HG03442 (cell line): ENCODE data around the gene LRRC9.
"Not testable (repeated sequence)": the region's sequence is repeated elsewhere in the genome, so short reads cannot be mapped to it uniquely, and the experiment has no call there.

ENCODE experiments used
- ATAC-seq: cut with Tn5 transposase; IDR thresholded peaks from one replicate; pipeline ENCODE4 v1.9.1; 2021; ENCODE audit warnings: mild to moderate bottlenecking, moderate library complexity; ENCODE audit not compliant: unreplicated experiment

The LRRC9 gene

DNA sequence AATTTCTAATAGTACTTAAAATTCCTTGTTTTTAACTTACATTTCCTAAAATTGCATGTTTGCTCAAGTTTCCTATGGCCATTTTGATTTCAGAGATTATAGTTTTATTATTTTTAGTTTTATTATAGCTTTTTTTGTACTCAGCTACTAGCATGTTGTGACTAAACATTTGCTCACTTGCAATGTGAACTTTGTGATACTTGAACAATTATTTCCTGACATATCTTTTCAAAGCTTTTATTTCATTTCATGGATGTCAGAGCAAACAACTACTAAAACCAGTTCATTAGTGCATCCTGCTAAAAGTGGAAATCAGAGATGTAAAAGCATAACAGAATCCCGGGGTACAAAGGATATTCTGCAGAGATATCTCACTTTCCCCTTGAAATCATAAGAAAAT, 138.1 kb downstream of the LRRC9 start:
- ATAC-seq: no peak

DNA sequence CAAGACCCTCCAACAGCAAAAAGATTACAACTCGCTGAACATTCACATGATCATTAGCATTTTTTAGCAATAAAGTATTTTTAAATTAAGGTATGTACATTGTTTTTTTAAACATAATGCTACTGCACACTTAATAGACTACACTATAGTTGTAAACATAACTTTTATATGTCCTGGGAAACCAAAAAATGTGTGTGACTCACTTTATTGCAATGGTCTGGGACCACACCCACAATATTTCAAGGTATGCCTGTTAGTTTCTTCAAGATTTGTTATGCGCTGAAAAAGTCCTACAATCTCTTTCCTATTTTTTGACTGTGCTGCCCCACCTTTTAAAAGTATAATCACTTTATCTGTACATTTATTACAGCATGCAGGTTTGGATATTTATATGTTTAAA, 141.4 kb downstream of the LRRC9 start:
- no peak for ATAC-seq

DNA sequence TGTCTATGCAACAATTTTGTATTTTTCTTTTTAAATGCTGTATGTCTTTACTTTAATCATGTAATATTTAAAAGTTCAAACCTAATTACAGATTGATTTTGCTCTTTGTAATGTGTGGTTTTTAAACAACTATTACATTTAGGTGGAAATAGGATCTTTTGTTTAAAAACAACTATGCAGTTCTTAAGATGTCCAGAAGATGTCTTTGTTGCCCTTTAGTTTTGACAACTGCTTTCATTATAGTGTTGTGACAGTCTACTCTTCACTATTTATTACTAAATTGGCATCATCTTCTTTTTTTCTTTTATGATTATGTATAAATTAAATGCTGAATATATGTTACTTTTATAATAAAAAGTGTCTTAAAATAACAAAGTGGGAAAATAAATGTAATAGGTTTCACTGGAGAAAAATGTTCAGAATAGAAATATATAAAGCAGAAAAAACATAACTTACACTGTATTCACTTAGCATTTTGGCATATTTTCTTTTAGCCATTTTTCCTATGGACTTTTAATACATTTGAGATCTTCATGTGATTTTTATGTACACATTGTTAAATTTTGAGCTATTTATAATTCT, 144.6 kb downstream of the LRRC9 start:
- ATAC-seq: no peak

DNA sequence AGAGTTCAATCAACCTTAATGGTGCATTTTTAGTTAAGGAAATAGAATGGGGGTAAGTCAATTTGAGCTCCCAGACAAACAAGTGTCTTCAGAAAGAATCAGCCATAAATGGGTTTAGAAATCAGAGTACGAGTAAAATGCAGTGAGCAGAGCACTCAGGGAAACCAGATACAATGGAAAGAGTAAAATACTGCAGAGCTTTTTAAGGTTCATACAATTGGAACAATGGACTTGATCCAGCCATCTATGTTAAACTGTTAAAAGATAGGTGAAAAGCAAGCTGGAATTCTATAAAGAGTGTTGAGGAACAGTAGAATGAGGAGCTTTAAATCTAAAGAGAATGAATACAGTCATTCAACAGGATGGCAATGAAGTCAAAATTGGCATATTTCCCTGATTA, 147.9 kb downstream of the LRRC9 start:
- ATAC-seq: no peak

DNA sequence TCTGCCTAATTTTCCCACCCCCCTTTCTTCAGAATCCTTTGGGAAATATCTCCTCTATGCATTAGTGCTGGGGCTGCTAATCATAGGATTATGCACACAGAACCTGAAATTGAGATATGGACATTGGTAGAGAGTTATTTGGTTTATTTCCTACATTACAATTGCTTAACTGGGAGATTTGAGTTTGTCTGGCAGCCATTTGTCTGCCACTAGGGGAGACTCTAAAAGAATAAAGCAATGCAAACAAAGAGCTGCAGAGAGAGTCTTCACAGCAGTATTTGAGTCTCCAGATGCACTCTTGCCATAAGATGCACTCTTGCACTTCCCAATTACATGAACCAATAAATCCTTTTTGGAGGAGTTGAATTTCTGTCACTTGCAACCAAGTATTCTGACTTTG, 159.8 kb downstream of the LRRC9 start:
- no peak for ATAC-seq

DNA sequence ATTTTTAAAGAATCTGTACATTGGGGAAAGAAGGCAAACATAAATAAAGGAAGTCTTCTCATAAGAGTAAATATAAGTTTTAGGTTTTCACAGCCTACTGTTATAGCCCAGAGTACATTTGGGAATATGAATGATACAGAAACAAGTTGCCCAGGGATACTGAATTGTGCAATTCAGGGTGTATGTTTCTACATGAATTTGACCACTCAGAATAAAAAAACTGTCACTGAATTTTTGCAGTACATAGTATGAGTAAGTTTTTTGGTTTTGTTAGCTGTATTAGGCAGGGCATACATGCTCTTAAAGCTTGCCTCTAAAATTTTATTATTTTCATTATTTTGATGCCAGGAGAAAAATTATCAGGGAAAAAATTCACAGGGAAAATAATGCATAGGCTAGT, 165.1 kb downstream of the LRRC9 start:
- ATAC-seq: no peak

DNA sequence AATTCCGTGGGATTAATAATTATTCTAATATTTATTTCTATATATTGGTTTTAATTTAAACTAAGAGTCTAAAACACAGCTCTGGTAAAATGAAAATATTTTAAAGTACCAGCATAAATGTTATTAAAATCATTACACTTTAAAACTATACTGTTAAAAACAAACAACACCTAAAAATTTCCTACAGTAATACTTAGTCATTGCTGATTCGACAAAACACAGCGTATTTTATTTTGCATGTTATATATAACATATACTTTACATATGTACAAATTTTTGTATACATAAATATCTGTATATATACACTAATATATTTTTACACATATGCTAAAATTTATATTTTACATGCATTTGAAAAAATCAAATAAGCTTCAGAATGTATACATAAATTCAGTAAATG, 165.7 kb downstream of the LRRC9 start:
- no peak for ATAC-seq

DNA sequence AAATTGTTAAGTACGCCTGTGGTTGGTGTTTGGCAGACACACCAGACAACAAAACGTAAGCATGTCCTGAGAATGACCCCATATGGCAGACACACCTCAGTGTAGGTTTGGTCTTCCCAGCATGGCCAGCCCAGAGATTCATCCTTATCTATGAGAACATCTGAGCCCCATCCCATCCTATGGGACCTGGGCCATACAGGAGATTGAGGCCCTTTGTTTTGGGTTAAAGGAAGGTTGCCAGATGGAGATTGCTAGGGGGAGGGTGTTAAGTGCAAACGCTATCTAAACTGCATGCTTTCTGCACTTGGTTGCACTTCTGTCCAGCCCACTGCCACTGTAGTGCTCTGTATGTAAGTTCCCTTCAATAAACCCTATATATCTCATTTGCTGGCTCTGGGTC, 167.7 kb downstream of the LRRC9 start:
- ATAC-seq: no peak

DNA sequence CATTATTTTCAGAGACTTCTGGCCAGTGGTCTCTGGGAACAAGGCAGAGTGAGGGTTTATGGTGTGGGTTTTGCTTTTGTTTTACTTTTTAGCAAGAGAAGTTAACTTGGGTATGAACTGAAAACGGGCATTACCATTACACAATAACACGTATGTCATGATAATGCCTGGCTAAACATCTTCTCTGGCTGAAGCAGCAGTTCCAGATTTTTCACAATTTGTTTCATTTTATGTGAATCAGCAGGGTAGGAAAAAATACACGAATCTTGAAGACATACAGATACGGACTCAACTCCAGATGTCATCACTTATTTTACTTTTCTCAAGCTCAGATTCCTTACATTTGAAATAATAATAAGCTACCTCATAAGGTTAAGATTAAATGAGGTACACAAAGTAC, 169.3 kb downstream of the LRRC9 start:
- no peak for ATAC-seq

DNA sequence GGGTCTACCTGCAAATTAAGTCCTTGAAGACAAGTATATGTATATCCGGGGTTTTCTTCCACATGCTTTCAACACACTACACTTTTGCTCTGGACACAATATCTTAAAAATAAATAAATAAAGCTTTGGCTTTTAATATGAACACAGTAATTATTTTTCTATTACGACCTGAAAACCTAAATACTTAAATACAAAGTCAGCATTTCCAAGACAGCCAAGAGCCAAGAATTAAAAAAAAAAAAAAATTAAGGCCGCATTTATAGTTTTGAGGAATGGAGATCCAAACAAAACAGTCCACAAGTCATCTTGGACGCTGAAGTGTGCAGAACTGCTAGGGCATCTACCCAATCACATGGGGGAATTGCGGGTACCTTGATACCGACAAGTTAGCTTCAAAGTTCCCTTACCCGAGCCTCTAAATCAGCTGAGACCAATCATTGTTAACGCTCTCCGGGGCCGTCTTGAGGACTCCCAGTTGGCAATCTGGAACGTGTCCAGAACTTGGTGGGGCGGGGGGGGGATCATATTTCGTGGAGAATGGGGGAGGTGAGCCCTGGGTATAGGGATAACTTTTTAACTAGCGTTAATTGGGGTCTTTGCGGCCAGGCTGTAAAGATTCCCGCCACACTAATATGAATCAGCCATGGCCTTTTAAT, 171.0 kb downstream of the LRRC9 start:
- no peak for ATAC-seq

DNA sequence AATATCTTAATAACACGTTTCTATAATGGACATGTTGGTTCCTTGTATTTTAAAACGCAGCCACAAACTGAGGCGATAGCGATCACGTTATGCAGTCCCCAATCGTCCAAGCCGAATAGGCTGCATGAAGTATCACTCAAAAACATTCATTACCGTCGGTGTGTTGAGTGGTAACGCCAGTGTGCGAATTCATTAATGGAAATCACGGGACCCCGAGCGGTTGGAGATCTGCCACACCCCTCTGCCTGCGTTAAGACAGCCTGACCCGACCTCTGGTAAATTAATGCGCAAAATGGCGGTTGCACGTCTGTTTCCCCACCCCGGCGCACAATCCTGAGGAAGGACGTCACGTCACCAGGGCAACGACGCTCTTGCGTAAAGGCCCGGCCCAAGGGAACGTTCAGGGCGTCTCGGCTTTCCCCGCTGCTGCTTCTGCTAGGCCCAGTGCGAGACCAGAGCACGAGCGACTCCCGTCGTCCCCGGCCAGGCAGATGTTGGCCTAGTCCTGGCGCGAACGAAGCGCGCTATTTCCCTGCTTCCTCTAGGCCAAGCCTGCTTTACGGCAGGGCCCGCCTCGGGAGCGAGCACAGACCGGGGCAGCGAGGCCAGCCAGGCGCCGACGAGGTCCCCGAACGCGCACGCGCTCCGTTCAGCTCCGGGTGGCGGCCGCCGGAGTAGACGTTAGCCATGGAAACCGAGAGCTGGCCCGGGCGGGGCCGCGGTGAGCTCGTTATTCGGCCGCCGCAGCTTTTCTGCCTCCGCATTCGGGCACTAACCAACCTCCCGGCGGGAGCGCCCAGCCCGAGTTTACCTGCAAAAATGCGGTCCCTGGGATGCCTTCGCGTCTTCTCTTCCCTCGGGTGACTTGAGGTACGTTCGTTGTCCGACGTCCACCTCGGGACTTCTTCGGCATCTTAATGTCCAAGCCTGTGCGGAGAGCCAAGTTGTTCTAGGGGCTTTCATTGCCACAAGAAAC, 171.9 kb downstream of the LRRC9 start, which contains the start of gene PCNX4:
PCNX4 (plus strand) TSS at position 374 of the 976 bp plus-strand sequence. CDS start 15,716 bp downstream, outside the sequence.
- ATAC-seq: peak; percentile 96

DNA sequence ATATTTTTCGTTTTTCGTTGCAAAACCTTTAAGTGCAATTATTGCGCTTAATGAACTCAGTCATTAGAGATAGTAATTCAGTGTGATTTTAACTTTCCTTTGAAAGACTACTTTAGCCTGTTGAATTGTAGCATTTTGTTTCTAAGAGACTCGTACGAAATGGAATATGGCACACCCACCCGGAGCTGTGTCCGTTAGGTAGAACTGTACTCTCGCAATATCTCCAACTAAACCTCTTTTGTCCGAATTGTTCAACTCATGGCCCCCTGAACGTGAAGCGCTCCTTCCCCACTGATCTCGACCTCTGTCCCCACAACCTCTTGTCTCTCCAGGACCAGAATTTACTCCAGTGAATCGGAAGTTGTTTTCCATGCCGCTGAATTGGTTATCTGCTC, 172.6 kb downstream of the LRRC9 start:
- ATAC-seq: no peak

DNA sequence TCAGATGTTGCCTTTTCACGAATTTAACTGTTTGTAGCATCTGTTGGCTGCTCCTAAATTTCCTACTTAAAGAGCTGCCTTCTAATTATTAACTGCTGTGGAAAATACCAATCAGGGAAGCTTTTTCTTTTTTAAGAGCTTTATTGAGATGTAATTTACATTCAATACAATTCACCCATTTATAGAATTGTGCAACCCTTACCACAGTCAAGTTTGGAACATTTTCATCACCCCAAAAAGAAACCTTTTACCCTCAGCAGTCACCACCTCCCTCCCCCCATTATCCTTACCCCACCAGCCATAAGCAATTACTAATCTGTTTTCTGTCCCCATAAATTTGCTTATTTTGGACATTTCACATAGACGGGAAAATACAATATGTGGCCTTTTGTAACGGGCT, 173.1 kb downstream of the LRRC9 start:
- ATAC-seq: no peak

DNA sequence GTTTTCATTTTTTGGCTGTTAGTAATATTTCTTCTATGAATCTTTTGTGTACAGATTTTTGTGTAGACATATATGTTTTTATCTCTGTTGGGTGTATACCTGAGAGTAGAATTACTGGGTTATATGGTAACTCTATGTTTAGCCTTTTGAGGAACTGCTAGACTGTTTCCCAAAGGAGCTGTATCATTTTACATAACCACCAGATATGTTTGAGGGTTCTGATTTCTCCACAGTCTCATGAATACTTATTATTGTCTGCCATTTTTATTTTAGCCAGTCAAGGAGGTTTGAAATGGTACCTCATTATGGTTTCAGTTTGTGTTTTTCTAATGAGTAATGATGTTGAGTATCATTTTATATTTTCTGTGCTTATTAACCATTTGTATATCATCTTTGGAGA, 173.7 kb downstream of the LRRC9 start:
- ATAC-seq: no peak

DNA sequence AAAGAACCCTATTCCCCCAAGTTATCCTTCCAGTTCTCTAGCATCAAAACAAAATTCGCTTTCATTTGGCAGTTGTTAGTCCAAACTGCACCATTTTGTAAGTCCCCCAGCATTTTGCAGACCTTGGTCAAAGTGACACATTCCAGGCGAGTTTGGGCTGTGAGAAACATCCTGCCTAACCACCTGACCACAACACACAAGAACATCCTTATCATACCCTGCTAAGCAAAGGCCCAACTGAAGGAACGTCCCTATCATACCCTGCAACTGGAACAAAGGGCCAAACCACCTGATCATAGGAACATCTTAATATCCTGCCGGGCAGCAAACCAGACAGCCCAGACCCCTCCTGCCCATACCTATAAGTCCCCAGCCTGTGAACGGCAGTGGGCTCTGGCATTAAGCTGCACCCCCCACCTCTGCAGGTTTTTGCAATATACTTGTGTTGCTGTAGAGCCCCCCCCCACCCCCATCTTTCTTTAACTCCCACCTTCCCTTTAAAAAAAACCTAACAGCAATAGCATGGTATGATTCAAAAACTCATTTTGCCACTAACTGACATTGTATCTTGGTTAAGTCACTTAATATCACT, 174.5 kb downstream of the LRRC9 start:
- no peak for ATAC-seq

DNA sequence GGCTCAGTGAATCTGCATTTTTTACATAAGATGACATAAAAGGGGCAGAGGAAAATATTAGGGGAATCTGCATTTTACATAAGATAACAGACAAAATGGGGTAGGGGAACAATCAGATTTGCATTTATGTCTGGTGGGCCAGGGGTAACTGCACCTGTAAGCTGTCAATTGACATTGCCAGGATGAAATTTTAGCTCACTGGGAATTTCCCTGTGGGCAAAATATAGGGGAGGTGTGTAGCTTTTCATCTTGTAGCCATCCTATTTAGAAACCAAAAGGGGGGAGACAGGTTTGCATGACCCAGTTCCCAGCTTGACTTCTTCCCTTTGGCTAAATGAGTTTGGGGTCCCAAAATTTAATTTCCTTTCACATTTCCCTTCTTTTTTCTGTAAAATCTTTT, 175.3 kb downstream of the LRRC9 start:
- no peak for ATAC-seq

DNA sequence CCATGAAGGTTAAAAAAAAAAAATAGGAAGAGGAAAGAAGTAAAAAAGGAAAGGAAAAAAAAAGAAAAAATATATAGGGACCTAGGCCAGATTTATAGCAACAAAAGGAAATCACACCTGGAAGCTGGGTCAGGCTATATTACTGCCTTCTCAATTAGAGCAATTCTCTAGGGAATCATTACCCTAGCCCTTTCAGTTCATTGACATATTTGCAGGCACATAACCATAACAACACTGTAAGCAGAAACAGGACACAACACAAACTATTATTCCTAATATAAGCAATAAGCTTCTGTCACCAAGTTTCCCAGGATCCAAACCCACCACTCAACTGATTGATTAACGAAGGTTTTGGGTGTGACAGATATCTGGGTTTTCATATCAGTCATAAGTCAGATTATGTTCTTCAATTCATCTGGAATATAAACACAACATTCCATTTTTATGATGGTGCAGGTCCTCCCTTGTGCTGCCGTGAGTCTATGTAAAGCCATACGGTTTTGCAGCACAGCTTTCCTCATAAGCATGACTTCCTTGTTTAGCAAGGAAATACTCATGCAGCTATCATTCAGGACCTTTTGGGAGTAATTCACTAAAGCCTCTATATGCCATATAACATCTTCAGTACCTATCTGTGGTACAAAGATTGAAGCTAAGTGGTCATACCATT, 176.0 kb downstream of the LRRC9 start:
- ATAC-seq: no peak

DNA sequence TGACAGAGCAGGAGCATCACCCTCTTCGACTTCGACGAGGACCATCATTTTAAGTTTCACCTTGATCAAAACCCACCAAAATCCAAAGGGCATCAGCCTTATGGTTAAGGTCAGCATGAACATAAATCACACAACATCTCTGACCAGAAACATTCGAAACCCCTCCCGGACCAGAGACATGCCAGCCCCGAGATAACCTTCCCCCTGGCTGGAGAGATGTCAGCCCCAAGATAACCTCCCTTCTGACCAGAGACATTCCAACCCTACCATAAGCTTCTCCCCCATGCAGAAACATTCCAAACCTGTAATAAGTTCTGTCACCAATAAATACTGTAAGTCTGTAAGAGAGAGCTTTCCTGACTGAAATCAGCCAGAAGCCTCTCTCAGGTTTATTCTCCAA, 178.0 kb downstream of the LRRC9 start:
- ATAC-seq: no peak

DNA sequence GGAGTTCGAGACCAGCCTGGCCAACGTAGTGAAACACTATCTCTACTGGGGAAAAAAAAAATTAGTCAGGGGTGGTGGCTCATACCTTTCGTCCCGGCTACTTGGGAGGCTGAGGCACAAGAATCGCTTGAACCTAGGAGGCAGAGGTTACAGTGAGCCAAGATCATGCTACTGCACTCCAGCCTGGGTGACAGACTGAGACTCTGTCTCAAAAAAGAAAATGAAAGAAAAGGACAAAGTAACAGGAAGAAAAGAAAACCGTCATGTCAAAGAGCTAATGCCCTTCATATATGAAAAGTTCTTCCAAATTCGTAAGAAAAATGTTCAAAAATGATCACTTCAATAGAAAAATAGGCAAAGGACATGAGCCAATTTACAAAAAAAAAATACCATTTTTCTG, 179.9 kb downstream of the LRRC9 start:
- not testable (repeated sequence) for ATAC-seq

DNA sequence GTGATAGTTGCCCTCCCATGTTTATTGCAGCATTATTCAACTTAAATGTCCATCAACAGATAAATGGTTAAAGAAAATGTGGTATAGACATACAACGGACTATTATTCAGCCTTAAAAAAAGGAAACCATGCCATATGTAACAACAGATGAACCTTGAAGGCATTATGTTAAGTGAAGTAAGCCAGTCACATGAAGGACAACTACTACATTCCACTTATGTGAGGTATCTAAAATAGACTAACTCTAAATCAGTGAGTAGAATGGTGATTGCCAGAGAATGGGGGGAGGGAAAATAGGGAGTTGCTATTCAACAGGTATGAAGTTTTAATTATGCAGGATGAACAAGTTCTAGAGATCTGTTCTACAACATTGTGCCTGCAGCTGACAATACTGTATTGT, 181.8 kb downstream of the LRRC9 start:
- no peak for ATAC-seq

DNA sequence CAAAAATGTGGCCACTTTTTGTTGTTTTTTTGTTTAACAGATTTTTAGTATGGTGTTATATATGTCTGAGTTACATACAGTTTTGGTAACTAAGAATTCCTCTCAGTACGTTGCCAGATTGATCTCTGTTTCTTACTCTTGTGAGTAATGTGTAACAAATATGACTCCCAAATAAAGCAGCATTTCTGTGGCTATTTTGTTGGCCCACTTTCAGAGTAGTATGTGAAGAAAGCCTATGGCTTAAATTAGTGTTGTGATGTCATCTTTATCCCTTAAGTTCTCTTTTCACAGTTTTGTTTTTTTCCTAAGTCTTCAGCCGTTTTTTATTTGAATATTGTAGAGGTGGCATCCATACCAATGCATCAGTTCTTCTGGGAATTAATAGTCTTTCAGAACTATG, 182.4 kb downstream of the LRRC9 start:
- ATAC-seq: no peak
